K562 (cell line): ENCODE data around the gene RPS15A. TPM values are rescaled to one million over a fixed set of nuclear protein-coding genes. Genes with fewer than 3 reads are reported as not detected.
"Not testable (repeated sequence)": the region's sequence is repeated elsewhere in the genome, so short reads cannot be mapped to it uniquely, and the experiment has no call there.

Source experiments
- ATAC-seq: fragments of 200-7000 bp; cut with Tn5 transposase; 3 replicates; pipeline ENCODE4 v1.9.1; 2020; ENCODE audit warnings: moderate library complexity
- BruUV-seq: library from RNA; stranded (reverse); fragments of 400-500 nt; replicated peaks from 2 replicates; lab custom pipeline; 2021; lab: Mats Ljungman, UMichigan
- CTCF ChIA-PET: fragments of 300-600 bp; formaldehyde crosslinking; extraction: SDS; loops from one replicate; lab custom pipeline; 2021; ENCODE audit warnings: low intra/inter-chr PET ratio; lab: Yijun Ruan, JAX
- POLR2A ChIA-PET: fragments of 300-600, 350-650 bp; sonication (Branson Sonifier 250); formaldehyde crosslinking; extraction: SDS; loops from one replicate; lab custom pipeline; 2021; ENCODE audit warnings: antibody characterized with exemption, inconsistent platforms; lab: Yijun Ruan, JAX
- DNase-seq, 4 experiments: peaks; one replicate each; pipeline versions ENCODE4 v3.0.0 to v3.0.0-alpha.2; 2011 to 2018; ENCODE audit warnings: low spot score in 3 of 4, mixed read lengths in 3 of 4; ENCODE audit errors: extremely low read depth in 1 of 4
- FAIRE-seq: peaks from 2 replicates; lab custom pipeline; 2011; peaks lifted over from hg19 to GRCh38; lab: Jason Lieb, UNC
- H2AFZ ChIP-seq: 2 replicates; pipeline ENCODE4 v1.6.0; 2011; ENCODE audit warnings: low read depth, low read length, control low read depth, inconsistent platforms
- H3K27ac ChIP-seq: fragments of 200-600 bp; 3 replicates; pipeline ENCODE4 v1.8.0; 2011; ENCODE audit warnings: low read depth, mild to moderate bottlenecking, control low read depth, inconsistent platforms, low read length, moderate library complexity, mixed read lengths; ENCODE audit errors: extremely low read depth
- H3K27me3 ChIP-seq, 2 experiments: fragments of 300-600 bp in 1 of 2; 2 replicates in 1 of 2; 3 replicates in 1 of 2; pipeline versions ENCODE4 v1.6.0 to v1.8.0; 2011; ENCODE audit warnings: inconsistent platforms in 2 of 2, low read length in 2 of 2, mild to moderate bottlenecking in 1 of 2, mixed read lengths in 1 of 2, moderate library complexity in 1 of 2; ENCODE audit not compliant: control insufficient read depth in 2 of 2, insufficient read depth in 2 of 2
- H3K36me3 ChIP-seq: fragments of 300-600 bp; 3 replicates; pipeline ENCODE4 v1.8.0; 2011; ENCODE audit warnings: mild to moderate bottlenecking, low read length, inconsistent platforms; ENCODE audit not compliant: control insufficient read depth, insufficient read depth
- H3K4me1 ChIP-seq, 2 experiments: fragments of 200-600 bp in 1 of 2; replicated peaks in 1 of 2; 2 replicates in 1 of 2; 3 replicates in 1 of 2; pipeline versions ENCODE4 v1.5.1 to v1.8.0; 2011; ENCODE audit warnings: inconsistent platforms in 2 of 2, low read length in 2 of 2, mild to moderate bottlenecking in 1 of 2, mixed read lengths in 1 of 2, moderate library complexity in 1 of 2; ENCODE audit not compliant: control insufficient read depth in 2 of 2, insufficient read depth in 2 of 2
- H3K4me2 ChIP-seq: 2 replicates; pipeline ENCODE4 v1.6.1; 2011; ENCODE audit warnings: low read length, control low read depth, inconsistent platforms, mixed read lengths; ENCODE audit not compliant: insufficient read depth
- H3K4me3 ChIP-seq: fragments of 200-600 bp; sonication (generic), shearing (Covaris generic); 2 replicates; pipeline ENCODE4 v1.5.1; 2016; ENCODE audit warnings: control low read depth, inconsistent platforms
- H3K79me2 ChIP-seq: fragments of 200-600 bp; 3 replicates; pipeline ENCODE4 v1.8.0; 2011; ENCODE audit warnings: low read length, inconsistent platforms; ENCODE audit not compliant: control insufficient read depth, insufficient read depth
- H3K9ac ChIP-seq, 2 experiments: 2 replicates each; pipeline versions ENCODE4 v1.6.0 to v1.6.1; 2011; ENCODE audit warnings: low read depth in 2 of 2, low read length in 2 of 2, control low read depth in 1 of 2, inconsistent platforms in 1 of 2, mild to moderate bottlenecking in 1 of 2, mixed read lengths in 1 of 2; ENCODE audit not compliant: insufficient read depth in 1 of 2
- H3K9me1 ChIP-seq: one replicate; pipeline ENCODE4 v1.6.0; 2011; ENCODE audit warnings: inconsistent platforms, mild to moderate bottlenecking, low read length, moderate library complexity; ENCODE audit not compliant: control insufficient read depth, insufficient read depth
- H3K9me3 ChIP-seq: replicated peaks from 2 replicates; pipeline ENCODE4 v1.5.1; 2011; ENCODE audit warnings: low read depth, low read length, inconsistent platforms; ENCODE audit not compliant: control insufficient read depth, insufficient read depth
- H4K20me1 ChIP-seq: replicated peaks from 2 replicates; pipeline ENCODE4 v1.6.1; 2011; ENCODE audit warnings: low read length, inconsistent platforms, mixed read lengths; ENCODE audit not compliant: control insufficient read depth, insufficient read depth
- ARID2 ChIP-seq: fragments of 450-650 bp; IDR thresholded peaks from 2 replicates; pipeline ENCODE4 v1.6.1; 2017; ENCODE audit warnings: antibody characterized with exemption, mild to moderate bottlenecking
- SMC3 ChIP-seq: conservative IDR thresholded peaks from 2 replicates; pipeline ENCODE4 v1.6.1; 2011; ENCODE audit warnings: low read depth, low read length, improper control_type of control experiment; ENCODE audit not compliant: insufficient read depth
- WGBS: fragments of 100-300 bp; shearing (Covaris generic); methylation state at CpG from one replicate; pipeline ENCODE4 v1.1.6; 2016; ENCODE audit warnings: low coverage, mixed read lengths; ENCODE audit not compliant: insufficient coverage; ENCODE audit errors: missing lambda C conversion rate; 5-methylcytosine and 5-hydroxymethylcytosine counted together
- in situ Hi-C: fragments of 300-500 bp; cut with MboI; formaldehyde crosslinking; loops from 4 replicates; pipeline ENCODE4 v1.15.0; 2018; ENCODE audit warnings: inconsistent platforms, mixed read lengths
- intact Hi-C: fragments of 100-400 bp; cut with micrococcal nuclease; formaldehyde crosslinking; loops from 2 replicates; pipeline ENCODE4 v1.14.2; 2022
- polyA plus RNA-seq, 8 experiments: library from polyadenylated mRNA; depleted of rRNA in 4 of 8; stranded (reverse) in 5 of 8; unstranded in 3 of 8; fragments of >200 nt; fragmentation: Nextera tagmentation in 2 of 8; fragmentation: Illumina TruSeq in 1 of 8; extraction: Ambion mirVana in 2 of 8; extraction: Trizol in 1 of 8; gene quantifications; 2 replicates each; pipeline versions ENCODE4 v1.2.1 to v1.2.3, GENCODE V29; 2011 to 2014; ENCODE audit warnings: inconsistent platforms in 1 of 8, missing spikeins in 1 of 8
- total RNA-seq, 7 experiments: library from RNA; depleted of rRNA in 6 of 7; stranded (reverse); fragments of >200 nt in 6 of 7; fragmentation: Illumina TruSeq in 2 of 7; extraction: Trizol in 2 of 7; gene quantifications; 2 replicates each; pipeline versions ENCODE4 v1.2.1 to v1.2.3, GENCODE V29; 2011 to 2021; ENCODE audit warnings: low replicate concordance in 1 of 7
- TF ChIP-seq, protein P1 (sequence below), 3 experiments: IDR thresholded peaks in 2 of 3; conservative IDR thresholded peaks in 1 of 3; 2 replicates each; pipeline ENCODE4 v1.5.1; 2011 to 2012; ENCODE audit warnings: low read length in 3 of 3, mild to moderate bottlenecking in 3 of 3, control low read depth in 2 of 3, improper control_type of control experiment in 1 of 3, inconsistent platforms in 1 of 3, low read depth in 1 of 3, mixed read lengths in 1 of 3, moderate library complexity in 1 of 3; ENCODE audit not compliant: insufficient read depth in 2 of 3

The RPS15A gene
- total and polyA plus RNA-seq, 9 of the 15 experiments (the other 6 are each of a cell fraction or from before 2014, with no cell fraction given) = 1,397 to 5,474 (median 2,798) TPM

DNA sequence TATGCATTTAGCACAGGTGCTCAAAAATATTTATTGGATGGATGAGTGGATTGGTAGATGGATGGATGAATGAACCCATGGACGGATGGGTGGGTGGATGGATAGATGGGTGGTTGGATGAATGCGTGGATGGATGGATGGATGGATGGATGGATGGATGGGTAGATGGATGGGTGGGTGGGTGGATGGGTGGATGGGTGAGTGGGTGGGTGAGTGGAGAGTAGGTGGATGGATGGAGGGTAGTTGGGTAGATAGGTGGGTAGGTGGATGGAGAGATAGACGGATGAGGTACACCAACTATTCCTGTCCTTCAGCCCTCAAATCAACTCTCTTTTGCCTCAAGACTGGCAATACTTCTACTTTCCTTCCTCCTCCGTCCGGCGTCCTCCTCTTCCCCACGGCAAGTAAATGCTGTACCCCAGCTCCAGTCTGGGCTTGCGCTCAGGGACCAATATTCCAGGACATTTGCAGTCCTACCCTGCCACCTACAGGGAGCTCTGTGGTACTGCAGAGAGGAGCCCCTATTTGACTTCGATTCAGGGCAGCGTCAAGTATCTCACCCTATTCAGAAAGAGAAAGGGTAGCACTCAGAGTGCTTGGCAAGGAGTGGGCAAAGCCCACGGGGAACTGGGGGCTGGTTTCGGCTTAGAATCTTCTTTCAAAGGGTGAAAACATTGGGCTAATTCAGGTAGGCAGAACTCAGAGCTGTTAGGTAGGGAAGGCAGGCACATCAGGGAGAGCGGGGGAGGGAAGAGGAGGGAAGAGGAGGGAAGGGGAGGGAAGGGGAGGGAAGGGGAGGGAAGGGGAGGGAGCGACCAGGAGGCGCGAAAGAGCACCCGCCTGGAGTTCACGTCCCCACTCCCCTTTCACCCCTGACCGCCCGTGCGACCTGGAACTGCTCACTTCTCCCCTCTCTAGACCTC is 30.3 kb downstream of the RPS15A start (continued):
- TF ChIP-seq SMC3 (0 out of 2 replicates have a peak, but pooled peaks have one; percentile 41), ARID2 (peak; percentile 15; the same call in 1 of the 2 replicates)
- TF ChIP-seq, protein P1, sequence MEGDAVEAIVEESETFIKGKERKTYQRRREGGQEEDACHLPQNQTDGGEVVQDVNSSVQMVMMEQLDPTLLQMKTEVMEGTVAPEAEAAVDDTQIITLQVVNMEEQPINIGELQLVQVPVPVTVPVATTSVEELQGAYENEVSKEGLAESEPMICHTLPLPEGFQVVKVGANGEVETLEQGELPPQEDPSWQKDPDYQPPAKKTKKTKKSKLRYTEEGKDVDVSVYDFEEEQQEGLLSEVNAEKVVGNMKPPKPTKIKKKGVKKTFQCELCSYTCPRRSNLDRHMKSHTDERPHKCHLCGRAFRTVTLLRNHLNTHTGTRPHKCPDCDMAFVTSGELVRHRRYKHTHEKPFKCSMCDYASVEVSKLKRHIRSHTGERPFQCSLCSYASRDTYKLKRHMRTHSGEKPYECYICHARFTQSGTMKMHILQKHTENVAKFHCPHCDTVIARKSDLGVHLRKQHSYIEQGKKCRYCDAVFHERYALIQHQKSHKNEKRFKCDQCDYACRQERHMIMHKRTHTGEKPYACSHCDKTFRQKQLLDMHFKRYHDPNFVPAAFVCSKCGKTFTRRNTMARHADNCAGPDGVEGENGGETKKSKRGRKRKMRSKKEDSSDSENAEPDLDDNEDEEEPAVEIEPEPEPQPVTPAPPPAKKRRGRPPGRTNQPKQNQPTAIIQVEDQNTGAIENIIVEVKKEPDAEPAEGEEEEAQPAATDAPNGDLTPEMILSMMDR (IDR thresholded peaks at IDR 0.05 in 2 of 3, conservative IDR thresholded peaks at IDR 0.05 in 1 of 3; ENCODE audit: insufficient read depth in 2 of 3, low read depth in 1 of 3, low read length in 3 of 3) = peak; percentile 47 to 57 (median 51); a peak in 5 of 6 replicates

DNA sequence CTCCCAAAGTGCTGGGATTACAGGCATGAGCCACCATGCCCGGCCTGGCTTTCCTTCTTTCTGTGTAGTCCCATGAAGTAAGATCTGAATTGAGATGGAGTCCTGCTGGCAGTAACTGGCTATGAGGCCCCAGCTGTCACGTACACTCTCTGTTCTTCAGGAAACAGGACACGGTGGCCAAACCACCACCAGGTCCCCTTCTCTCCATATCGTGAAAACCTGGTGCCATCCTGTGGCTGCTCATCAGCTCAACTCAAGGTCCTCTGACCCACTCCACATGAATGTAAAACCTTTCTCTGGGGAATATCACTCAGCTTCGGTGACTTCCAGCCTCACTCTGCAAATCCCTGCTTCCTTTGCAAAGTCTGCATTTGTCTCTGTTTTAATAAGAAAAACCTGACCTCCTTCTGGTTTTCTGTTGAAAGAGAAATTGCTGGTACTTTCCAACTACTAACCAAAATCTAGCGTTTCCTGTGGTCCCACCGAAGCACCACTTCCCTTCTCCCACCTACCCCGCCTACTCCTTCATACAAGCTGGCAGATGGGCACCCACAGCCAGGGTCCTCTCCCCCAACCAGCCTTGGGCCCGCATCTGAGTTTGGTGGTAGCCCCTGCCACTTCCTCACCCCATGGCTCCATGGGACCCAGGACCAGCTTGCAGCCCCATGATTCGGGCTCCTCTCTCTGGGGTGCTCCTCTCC is 32.0 kb downstream of the RPS15A start:
- POLR2A ChIA-PET, H3K4me2 ChIP-seq, H4K20me1 ChIP-seq, DNase-seq, H3K79me2 ChIP-seq, H3K9ac ChIP-seq, CTCF ChIA-PET, H3K27ac ChIP-seq, H3K9me3 ChIP-seq, BruUV-seq, ATAC-seq, H3K4me1 ChIP-seq, H3K36me3 ChIP-seq, in situ Hi-C loops, H3K4me3 ChIP-seq, H3K27me3 ChIP-seq, intact Hi-C loops, H3K9me1 ChIP-seq, H2AFZ ChIP-seq: not testable (repeated sequence)
- 30% methylated on average over 2 of the region's 10 CpGs for WGBS
- FAIRE-seq = peak; percentile 32
